ENCODE data around the gene NXPH3. TPM values are rescaled to one million over a fixed set of nuclear protein-coding genes. Genes with fewer than 3 reads are reported as not detected.

Gene NXPH3
- total RNA-seq, result under 1 TPM; 0.20 to 0.29 TPM

DNA sequence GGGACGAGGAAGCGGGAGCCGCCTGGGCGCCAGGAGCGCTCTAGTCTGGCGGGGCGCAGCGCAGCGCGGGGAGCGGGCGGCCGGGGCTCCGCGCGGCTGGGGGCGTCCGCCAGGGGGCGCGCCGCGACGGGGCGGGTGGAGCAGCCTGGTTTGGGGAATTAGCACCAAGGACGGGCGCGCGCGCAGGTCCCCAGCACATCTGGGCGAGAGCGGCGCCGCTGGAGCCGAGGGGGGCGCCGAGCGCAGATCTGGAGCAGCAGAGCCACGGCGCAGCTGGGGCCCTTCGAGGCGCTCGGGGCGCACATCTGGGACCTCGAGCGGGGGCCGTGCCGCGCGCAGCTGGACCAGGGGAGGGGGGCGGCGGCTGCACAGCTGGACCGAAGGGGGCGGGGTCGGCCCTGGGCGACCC lies at the start of gene NXPH3:
TSS of gene NXPH3 (plus strand) at position 193 of the 409 bp plus-strand sequence. CDS start 349 bp downstream, outside the sequence.
- H3K4me3 Mint-ChIP-seq, result peak within 1 kb of the TSS; percentile 68
- no peaks in the 10 kb centered on the region for H3K36me3 Mint-ChIP-seq (ENCODE audit: low read depth)
- TF ChIP-seq, protein P1, sequence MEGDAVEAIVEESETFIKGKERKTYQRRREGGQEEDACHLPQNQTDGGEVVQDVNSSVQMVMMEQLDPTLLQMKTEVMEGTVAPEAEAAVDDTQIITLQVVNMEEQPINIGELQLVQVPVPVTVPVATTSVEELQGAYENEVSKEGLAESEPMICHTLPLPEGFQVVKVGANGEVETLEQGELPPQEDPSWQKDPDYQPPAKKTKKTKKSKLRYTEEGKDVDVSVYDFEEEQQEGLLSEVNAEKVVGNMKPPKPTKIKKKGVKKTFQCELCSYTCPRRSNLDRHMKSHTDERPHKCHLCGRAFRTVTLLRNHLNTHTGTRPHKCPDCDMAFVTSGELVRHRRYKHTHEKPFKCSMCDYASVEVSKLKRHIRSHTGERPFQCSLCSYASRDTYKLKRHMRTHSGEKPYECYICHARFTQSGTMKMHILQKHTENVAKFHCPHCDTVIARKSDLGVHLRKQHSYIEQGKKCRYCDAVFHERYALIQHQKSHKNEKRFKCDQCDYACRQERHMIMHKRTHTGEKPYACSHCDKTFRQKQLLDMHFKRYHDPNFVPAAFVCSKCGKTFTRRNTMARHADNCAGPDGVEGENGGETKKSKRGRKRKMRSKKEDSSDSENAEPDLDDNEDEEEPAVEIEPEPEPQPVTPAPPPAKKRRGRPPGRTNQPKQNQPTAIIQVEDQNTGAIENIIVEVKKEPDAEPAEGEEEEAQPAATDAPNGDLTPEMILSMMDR (IDR thresholded peaks at IDR 0.05), result peak; percentile 77
- peaks cover 21% of the 10 kb centered on the region for H3K4me1 Mint-ChIP-seq (ENCODE audit: low read depth)
- H3K27ac Mint-ChIP-seq, result no peak within 1 kb of the TSS
- POLR2A ChIA-PET, result interaction anchor here (1.0 to 1.3 kb wide), 3 partner anchors 112 to 322 kb away, joined by 3 to 5 read pairs (median 3); no protein-coding TSS in a partner anchor
- peaks cover 50% of the 10 kb centered on the region for H3K27me3 Mint-ChIP-seq
- CTCF ChIA-PET, result interaction anchor here (0.6 to 22.8 kb wide), 13 partner anchors 9 to 207 kb away, joined by 3 to 780 read pairs (median 3); partner anchors contain the start of gene SLC35B1
- intact Hi-C loops (cut with micrococcal nuclease), result loop anchor here (10.0 kb wide), 3 partner anchors 209 to 419 kb away; partner anchors contain the start of genes DLX3 and KAT7
- ATAC-seq, result peak; percentile 87
- DNase-seq, result peak; percentile 75
- no peaks in the 10 kb centered on the region for H3K9me3 Mint-ChIP-seq

DNA sequence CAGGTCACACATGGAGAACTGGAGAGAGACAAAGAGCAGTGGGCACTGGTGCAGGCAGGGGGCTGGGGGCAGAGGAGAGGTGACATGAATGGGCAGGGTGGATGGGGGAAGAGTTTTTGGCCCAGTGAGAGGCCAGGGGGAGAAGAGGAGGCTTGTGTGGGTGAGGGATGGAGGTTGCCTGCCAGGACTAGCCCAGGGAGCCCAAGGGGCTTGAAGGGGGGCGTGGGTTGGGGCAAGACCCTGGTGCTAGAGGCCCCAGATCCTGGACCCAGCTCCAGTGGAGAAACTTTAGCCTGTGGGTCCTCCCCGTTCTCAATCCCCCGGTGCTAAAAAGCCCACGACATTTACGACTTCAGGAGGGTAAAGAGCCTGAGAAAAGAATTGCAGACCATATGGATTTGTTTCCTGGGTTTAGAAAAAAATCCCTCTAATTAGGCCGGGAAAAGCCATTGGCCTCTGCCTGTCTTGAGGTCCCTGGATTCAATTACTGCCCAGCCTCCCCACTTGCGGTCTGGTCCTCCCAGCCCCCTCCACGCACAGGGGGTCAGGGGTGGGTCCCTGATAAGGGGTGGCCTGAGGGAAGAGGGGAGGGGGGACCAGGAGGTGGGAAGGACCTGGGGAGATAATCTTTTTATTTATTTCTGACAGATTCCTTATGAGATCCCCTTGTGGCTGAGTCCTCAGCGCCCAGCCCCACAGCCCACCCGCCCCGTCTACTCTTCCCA lies 47.6 kb upstream of the NXPH3 start:
- Mint-ChIP-seq H3K27me3 (peaks cover 8% of the 10 kb centered on the region), H3K36me3 (ENCODE audit: low read depth) (no peaks in the 10 kb centered on the region), H3K4me1 (ENCODE audit: low read depth) (peaks cover 5% of the 10 kb centered on the region), H3K27ac (no peak overlapping the region), H3K4me3 (no peak overlapping the region), H3K9me3 (no peaks in the 10 kb centered on the region)
- ChIA-PET POLR2A (no interaction called here), CTCF (interaction anchor here (1.9 kb wide), 1 partner anchor 28 kb away, joined by 6 read pairs; no protein-coding TSS in a partner anchor)
- intact Hi-C loops (cut with micrococcal nuclease), result no loop called here
- no peak for DNase-seq
- ATAC-seq, result no peak
- TF ChIP-seq, protein P1 (IDR thresholded peaks at IDR 0.05), result no peak

DNA sequence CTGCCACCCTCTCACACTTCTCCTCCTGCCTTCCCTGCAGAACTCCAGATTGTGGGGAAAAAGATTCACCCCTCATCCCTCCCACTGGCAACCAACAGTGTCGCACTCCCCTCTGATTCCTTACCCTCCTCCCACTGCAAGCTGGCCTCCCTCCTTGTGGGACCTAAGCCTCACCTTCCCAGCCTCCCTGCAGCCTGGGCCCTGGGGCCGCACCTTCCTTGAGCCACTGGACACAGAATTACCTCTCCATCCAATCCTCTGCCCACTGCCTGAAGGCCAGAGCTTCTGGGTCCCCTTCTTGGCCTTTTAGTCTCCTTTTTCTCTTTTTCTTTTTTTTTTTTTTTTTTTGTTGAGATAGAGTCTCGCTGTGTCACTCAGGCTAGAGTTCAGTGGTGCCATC lies 46.7 kb upstream of the NXPH3 start:
- ATAC-seq (no peak), DNase-seq (no peak)
- ChIA-PET POLR2A (no interaction called here), CTCF (no interaction called here)
- Mint-ChIP-seq H3K36me3 (ENCODE audit: low read depth) (no peaks in the 10 kb centered on the region), H3K27me3 (peaks cover 11% of the 10 kb centered on the region), H3K27ac (no peak overlapping the region), H3K9me3 (no peaks in the 10 kb centered on the region), H3K4me3 (no peak overlapping the region), H3K4me1 (ENCODE audit: low read depth) (no peaks in the 10 kb centered on the region)
- TF ChIP-seq, protein P1 (IDR thresholded peaks at IDR 0.05), result no peak
- intact Hi-C loops (cut with micrococcal nuclease), result no loop called here

DNA sequence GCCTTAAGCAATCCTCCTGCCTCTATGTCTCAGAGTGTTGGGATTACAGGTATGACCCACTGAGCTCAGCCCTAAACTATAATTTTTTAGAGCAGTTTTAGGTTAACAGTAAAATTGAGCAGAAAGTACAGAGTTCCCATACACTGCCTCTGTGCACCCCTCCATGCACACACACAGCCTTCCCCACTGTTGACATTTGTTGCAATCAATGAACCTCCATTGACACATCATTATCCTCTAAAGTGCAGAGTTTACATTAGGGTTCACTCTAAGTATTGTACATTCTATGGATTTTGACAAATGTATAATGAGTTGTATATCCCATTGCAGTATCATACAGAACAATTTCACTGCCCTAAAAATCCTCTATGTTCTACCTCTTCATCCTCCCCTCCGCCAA lies 45.6 kb upstream of the NXPH3 start:
- peaks cover 13% of the 10 kb centered on the region for H3K27me3 Mint-ChIP-seq
- ATAC-seq, result no peak
- TF ChIP-seq, protein P1 (IDR thresholded peaks at IDR 0.05), result no peak
- POLR2A ChIA-PET, result no interaction called here
- DNase-seq, result no peak
- H3K36me3 Mint-ChIP-seq (ENCODE audit: low read depth), result no peaks in the 10 kb centered on the region
- H3K9me3 Mint-ChIP-seq, result no peaks in the 10 kb centered on the region
- intact Hi-C loops (cut with micrococcal nuclease), result no loop called here
- H3K4me1 Mint-ChIP-seq (ENCODE audit: low read depth), result no peaks in the 10 kb centered on the region
- no peak overlapping the region for H3K27ac Mint-ChIP-seq
- no peak overlapping the region for H3K4me3 Mint-ChIP-seq
- CTCF ChIA-PET, result no interaction called here

DNA sequence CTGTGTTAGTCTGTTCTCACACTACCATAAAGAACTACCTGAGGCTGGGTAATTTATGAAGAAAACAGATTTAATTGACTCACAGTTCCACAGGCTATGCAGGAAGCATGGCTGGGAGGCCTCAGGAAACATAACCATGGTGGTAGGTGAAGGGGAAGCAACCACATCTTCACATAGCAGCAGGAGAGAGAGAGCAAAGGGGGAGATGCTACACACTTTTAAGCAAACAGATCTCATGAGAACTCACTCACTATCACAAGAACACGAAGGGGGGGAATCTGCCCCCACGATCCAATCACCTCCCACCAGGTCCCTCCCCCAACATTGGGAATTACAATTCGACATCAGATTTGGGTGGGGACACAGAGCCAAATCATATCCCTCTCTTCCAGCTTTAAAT lies 31.8 kb upstream of the NXPH3 start:
- no peak overlapping the region for H3K4me3 Mint-ChIP-seq
- CTCF ChIA-PET, result interaction anchor here (3.1 kb wide), 1 partner anchor 13 kb away, joined by 18 read pairs; no protein-coding TSS in a partner anchor

More for the DNA sequence above, 31.8 kb upstream of the NXPH3 start:
- Mint-ChIP-seq H3K9me3 (peaks cover 2% of the 10 kb centered on the region), H3K27ac (no peak overlapping the region), H3K36me3 (ENCODE audit: low read depth) (no peaks in the 10 kb centered on the region), H3K4me1 (ENCODE audit: low read depth) (no peaks in the 10 kb centered on the region), H3K27me3 (no peaks in the 10 kb centered on the region)
- POLR2A ChIA-PET, result no interaction called here
- DNase-seq, result no peak
- intact Hi-C loops (cut with micrococcal nuclease), result no loop called here
- TF ChIP-seq, protein P1 (IDR thresholded peaks at IDR 0.05), result no peak
- no peak for ATAC-seq
